ENCODE data around the gene PSME1. TPM values are rescaled to one million over a fixed set of nuclear protein-coding genes. Genes with fewer than 3 reads are reported as not detected.
A peak's percentile ranks its signal among the peaks of the same experiment; 100 is the strongest.

The PSME1 gene
- total and polyA plus RNA-seq, 2 of the 13 experiments (the other 11 are each of a cell fraction or from before 2014, with no cell fraction given): 159 to 608 TPM

DNA sequence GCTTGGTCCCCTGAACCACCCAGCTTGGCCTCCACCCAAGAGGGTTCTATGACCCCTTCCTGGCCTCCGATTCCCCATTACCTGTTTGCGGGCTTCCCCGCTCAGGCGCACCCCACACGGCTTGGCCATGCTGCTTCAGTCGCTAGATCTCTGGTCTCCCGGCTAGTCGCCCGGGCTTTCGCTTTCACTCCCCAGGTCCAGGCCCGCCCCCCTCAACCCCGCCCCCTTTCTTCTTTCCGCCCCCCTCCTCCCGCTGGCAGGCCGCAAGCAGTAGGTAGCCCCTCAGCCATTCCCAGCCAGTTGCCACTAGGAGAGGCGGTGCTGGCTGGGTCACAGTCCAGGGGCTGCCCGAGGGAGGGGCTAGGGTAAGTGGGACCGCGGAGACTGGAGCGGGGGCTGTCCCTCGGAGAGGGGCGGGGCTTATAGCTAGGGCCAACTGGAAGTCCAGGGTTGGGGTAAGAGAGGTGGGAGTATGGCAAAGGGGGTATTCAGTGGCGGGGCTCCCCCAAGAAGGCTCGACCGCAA is 10.5 kb downstream of the PSME1 start, which contains the start of gene PSME2 (continued):
- TF ChIP-seq, protein P1, sequence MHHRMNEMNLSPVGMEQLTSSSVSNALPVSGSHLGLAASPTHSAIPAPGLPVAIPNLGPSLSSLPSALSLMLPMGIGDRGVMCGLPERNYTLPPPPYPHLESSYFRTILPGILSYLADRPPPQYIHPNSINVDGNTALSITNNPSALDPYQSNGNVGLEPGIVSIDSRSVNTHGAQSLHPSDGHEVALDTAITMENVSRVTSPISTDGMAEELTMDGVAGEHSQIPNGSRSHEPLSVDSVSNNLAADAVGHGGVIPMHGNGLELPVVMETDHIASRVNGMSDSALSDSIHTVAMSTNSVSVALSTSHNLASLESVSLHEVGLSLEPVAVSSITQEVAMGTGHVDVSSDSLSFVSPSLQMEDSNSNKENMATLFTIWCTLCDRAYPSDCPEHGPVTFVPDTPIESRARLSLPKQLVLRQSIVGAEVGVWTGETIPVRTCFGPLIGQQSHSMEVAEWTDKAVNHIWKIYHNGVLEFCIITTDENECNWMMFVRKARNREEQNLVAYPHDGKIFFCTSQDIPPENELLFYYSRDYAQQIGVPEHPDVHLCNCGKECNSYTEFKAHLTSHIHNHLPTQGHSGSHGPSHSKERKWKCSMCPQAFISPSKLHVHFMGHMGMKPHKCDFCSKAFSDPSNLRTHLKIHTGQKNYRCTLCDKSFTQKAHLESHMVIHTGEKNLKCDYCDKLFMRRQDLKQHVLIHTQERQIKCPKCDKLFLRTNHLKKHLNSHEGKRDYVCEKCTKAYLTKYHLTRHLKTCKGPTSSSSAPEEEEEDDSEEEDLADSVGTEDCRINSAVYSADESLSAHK (CRISPR knock-in tag; IDR thresholded peaks at IDR 0.05; ENCODE audit: borderline replicate concordance): 0 out of 2 replicates have a peak, but pooled peaks have one; percentile 75
- TF ChIP-seq HDAC2 (CRISPR knock-in tag; IDR thresholded peaks at IDR 0.05) (peak; percentile 57), THAP8 (CRISPR knock-in tag; IDR thresholded peaks at IDR 0.05; ENCODE audit: borderline replicate concordance) (no peak), MTERF4 (CRISPR knock-in tag; IDR thresholded peaks at IDR 0.05) (no peak), RORA (CRISPR knock-in tag; IDR thresholded peaks at IDR 0.05) (no peak), ZNF318 (CRISPR knock-in tag; IDR thresholded peaks at IDR 0.05) (no peak), ZNF746 (CRISPR knock-in tag; IDR thresholded peaks at IDR 0.05) (no peak)

Measured in HepG2 (cell line).